KOPT-K1 (cell line): Measurements from ENCODE around the gene ZNF689.

Source experiments
- H3K27ac ChIP-seq: fragments of 200-600 bp; sonication (generic); 2 replicates; pipeline ENCODE4 v1.5.1; 2016; ENCODE audit warnings: antibody characterized with exemption, mild to moderate bottlenecking, low read depth, low read length; ENCODE audit not compliant: poor library complexity, severe bottlenecking
- H3K36me3 ChIP-seq: fragments of 200-600 bp; sonication (generic); 2 replicates; pipeline ENCODE4 v1.5.1; 2017; ENCODE audit warnings: antibody characterized with exemption, mild to moderate bottlenecking, low read length, moderate library complexity; ENCODE audit not compliant: insufficient read depth
- H3K9me3 ChIP-seq: fragments of 200-600 bp; sonication (generic); 2 replicates; pipeline ENCODE4 v1.5.1; 2017; ENCODE audit warnings: antibody characterized with exemption, low read length, mild to moderate bottlenecking; ENCODE audit not compliant: insufficient read depth, poor library complexity, severe bottlenecking

Gene ZNF689

GRCh38 chr16:30588651-30589050 is 21.5 kb downstream of the ZNF689 start:
- peaks cover 21% of the 10 kb centered on the region for H3K36me3 ChIP-seq
- H3K9me3 ChIP-seq = no peaks in the 10 kb centered on the region
- H3K27ac ChIP-seq = no peak overlapping the region

GRCh38 chr16:30585400-30586191 is 24.6 kb downstream of the ZNF689 start, which contains the start of gene ZNF785:
TSS of gene ZNF785 (minus strand) at chr16:30585697. CDS start at chr16:30585611, 86 bp downstream.
- Histone ChIP-seq H3K9me3 (no peaks in the 10 kb centered on the region), H3K27ac (peak within 1 kb of the TSS; percentile 88), H3K36me3 (peaks cover 47% of the 10 kb centered on the region)

- Histone ChIP-seq H3K27ac (peak overlapping the region; percentile 88), H3K9me3 (no peaks in the 10 kb centered on the region), H3K36me3 (peaks cover 47% of the 10 kb centered on the region)
Observed at GRCh38 chr16:30585022-30585399, 25.2 kb downstream of the ZNF689 start.

GRCh38 chr16:30582611-30583340 is 27.4 kb downstream of the ZNF689 start:
- Histone ChIP-seq H3K9me3 (no peaks in the 10 kb centered on the region), H3K36me3 (peaks cover 63% of the 10 kb centered on the region), H3K27ac (no peak overlapping the region)

GRCh38 chr16:30581457-30581856 is 28.7 kb downstream of the ZNF689 start:
- no peaks in the 10 kb centered on the region for H3K9me3 ChIP-seq
- peaks cover 65% of the 10 kb centered on the region for H3K36me3 ChIP-seq
- no peak overlapping the region for H3K27ac ChIP-seq

- peaks cover 32% of the 10 kb centered on the region for H3K36me3 ChIP-seq
- H3K9me3 ChIP-seq = no peaks in the 10 kb centered on the region
- no peak overlapping the region for H3K27ac ChIP-seq
Observed at GRCh38 chr16:30574678-30575077, 35.5 kb downstream of the ZNF689 start.

GRCh38 chr16:30571445-30572322 is 38.5 kb downstream of the ZNF689 start, which contains the start of gene ZNF688:
TSS of gene ZNF688 (minus strand) at chr16:30571714. CDS start at chr16:30571629, 85 bp downstream.
- Histone ChIP-seq H3K9me3 (no peaks in the 10 kb centered on the region), H3K27ac (peak within 1 kb of the TSS; percentile 97), H3K36me3 (peaks cover 4% of the 10 kb centered on the region; the same call in 1 of the 2 replicates)

- no peaks in the 10 kb centered on the region for H3K36me3 ChIP-seq
- H3K27ac ChIP-seq = peak overlapping the region; percentile 97
- no peaks in the 10 kb centered on the region for H3K9me3 ChIP-seq
Observed at GRCh38 chr16:30570636-30571444, 39.3 kb downstream of the ZNF689 start.

- H3K27ac ChIP-seq = no peak overlapping the region
- H3K9me3 ChIP-seq = no peaks in the 10 kb centered on the region
- H3K36me3 ChIP-seq = no peaks in the 10 kb centered on the region
Observed at GRCh38 chr16:30569746-30570635, 40.2 kb downstream of the ZNF689 start.

GRCh38 chr16:30569281-30569680 is 40.9 kb downstream of the ZNF689 start:
- Histone ChIP-seq H3K9me3 (no peaks in the 10 kb centered on the region), H3K36me3 (no peaks in the 10 kb centered on the region), H3K27ac (no peak overlapping the region)

GRCh38 chr16:30567991-30568638 is 42.1 kb downstream of the ZNF689 start:
- H3K27ac ChIP-seq = peak overlapping the region; percentile 46
- H3K9me3 ChIP-seq = no peaks in the 10 kb centered on the region
- H3K36me3 ChIP-seq = no peaks in the 10 kb centered on the region

GRCh38 chr16:30567160-30567990 is 42.8 kb downstream of the ZNF689 start:
- Histone ChIP-seq H3K27ac (peak overlapping the region; percentile 46), H3K9me3 (no peaks in the 10 kb centered on the region), H3K36me3 (no peaks in the 10 kb centered on the region)
